IPS-20b (cell line): ENCODE results near the gene NBEAL2.

ENCODE experiments used
- H3K27ac ChIP-seq: one replicate; pipeline ENCODE4 v1.5.1; 2013; ENCODE audit warnings: low read length
- H3K27me3 ChIP-seq: 2 replicates; pipeline ENCODE4 v1.6.1; 2013; ENCODE audit warnings: mild to moderate bottlenecking, low read length, inconsistent platforms; ENCODE audit not compliant: insufficient read depth
- H3K36me3 ChIP-seq: 2 replicates; pipeline ENCODE4 v1.6.1; 2013; ENCODE audit warnings: low read depth, mild to moderate bottlenecking, inconsistent platforms, low read length, moderate library complexity; ENCODE audit not compliant: insufficient read depth
- H3K4me1 ChIP-seq: 2 replicates; pipeline ENCODE4 v1.6.1; 2013; ENCODE audit warnings: mild to moderate bottlenecking, control low read depth, inconsistent platforms, low read length, moderate library complexity; ENCODE audit not compliant: insufficient read depth
- H3K4me3 ChIP-seq: 2 replicates; pipeline ENCODE4 v1.5.1; 2013; ENCODE audit warnings: mild to moderate bottlenecking, low read length, inconsistent platforms
- H3K9ac ChIP-seq: 2 replicates; pipeline ENCODE4 v1.6.1; 2013; ENCODE audit warnings: low read depth, mild to moderate bottlenecking, inconsistent platforms, low read length, moderate library complexity
- H3K9me3 ChIP-seq: 2 replicates; pipeline ENCODE4 v1.6.1; 2013; ENCODE audit warnings: mild to moderate bottlenecking, low read depth, low read length, inconsistent platforms; ENCODE audit not compliant: insufficient read depth

Gene NBEAL2

GRCh38 chr3:46971151-46971550, 8.3 kb upstream of the NBEAL2 start:
- H3K27me3 ChIP-seq: no peaks in the 10 kb centered on the region
- no peak overlapping the region for H3K4me3 ChIP-seq
- 0 out of 2 replicates have a peak, but pooled peaks cover 2% of the 10 kb centered on the region for H3K4me1 ChIP-seq
- H3K36me3 ChIP-seq: peaks cover 15% of the 10 kb centered on the region; the same call in 1 of the 2 replicates
- no peak overlapping the region for H3K27ac ChIP-seq
- no peaks in the 10 kb centered on the region for H3K9me3 ChIP-seq
- H3K9ac ChIP-seq: no peak overlapping the region

DNA sequence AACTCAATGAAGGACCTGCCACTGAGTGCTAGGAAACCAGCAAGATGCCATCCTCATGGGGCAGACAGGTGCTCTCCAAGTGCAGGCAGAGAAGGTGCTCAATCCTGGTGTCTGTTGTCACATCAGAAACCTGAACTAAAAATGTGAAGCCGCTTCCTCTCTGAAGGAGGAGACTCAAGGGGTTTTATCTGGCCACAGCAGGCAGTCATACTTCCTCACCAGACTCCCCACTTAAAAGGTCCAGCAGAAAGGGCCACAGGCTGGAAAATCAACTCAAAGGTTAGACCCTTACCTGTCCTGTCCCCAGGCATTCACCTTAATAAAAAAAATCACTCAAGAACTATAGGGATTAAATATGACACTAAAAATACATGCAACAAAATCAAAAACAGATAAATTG, 7.7 kb upstream of the NBEAL2 start:
- 0 out of 2 replicates have a peak, but pooled peaks cover 2% of the 10 kb centered on the region for H3K4me1 ChIP-seq
- no peaks in the 10 kb centered on the region for H3K9me3 ChIP-seq
- no peak overlapping the region for H3K9ac ChIP-seq
- H3K36me3 ChIP-seq: peaks cover 15% of the 10 kb centered on the region; the same call in 1 of the 2 replicates
- H3K27ac ChIP-seq: no peak overlapping the region
- no peak overlapping the region for H3K4me3 ChIP-seq
- H3K27me3 ChIP-seq: no peaks in the 10 kb centered on the region

DNA sequence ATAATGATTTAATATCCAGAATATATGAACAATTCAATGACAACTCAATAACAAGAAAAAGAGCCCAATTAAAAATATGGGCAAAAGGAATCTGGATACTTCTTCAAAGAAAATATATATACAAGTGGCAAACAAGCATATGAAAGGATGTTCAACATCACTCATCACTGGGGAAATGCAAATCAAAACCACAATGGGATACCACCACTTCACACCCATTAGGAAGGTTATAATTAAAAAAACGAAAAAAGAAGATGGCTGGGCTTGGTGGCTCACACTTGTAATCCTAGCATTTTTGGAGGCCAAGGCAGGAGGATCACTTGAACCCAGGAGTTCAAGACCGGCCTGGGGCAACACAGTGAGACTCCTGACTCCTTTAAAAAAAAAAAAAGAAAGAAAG, 7.1 kb upstream of the NBEAL2 start:
- H3K27ac ChIP-seq: no peak overlapping the region
- H3K27me3 ChIP-seq: no peaks in the 10 kb centered on the region
- no peaks in the 10 kb centered on the region for H3K9me3 ChIP-seq
- H3K4me1 ChIP-seq: 0 out of 2 replicates have a peak, but pooled peaks cover 2% of the 10 kb centered on the region
- no peak overlapping the region for H3K4me3 ChIP-seq
- H3K36me3 ChIP-seq: peaks cover 15% of the 10 kb centered on the region; the same call in 1 of the 2 replicates
- H3K9ac ChIP-seq: no peak overlapping the region

DNA sequence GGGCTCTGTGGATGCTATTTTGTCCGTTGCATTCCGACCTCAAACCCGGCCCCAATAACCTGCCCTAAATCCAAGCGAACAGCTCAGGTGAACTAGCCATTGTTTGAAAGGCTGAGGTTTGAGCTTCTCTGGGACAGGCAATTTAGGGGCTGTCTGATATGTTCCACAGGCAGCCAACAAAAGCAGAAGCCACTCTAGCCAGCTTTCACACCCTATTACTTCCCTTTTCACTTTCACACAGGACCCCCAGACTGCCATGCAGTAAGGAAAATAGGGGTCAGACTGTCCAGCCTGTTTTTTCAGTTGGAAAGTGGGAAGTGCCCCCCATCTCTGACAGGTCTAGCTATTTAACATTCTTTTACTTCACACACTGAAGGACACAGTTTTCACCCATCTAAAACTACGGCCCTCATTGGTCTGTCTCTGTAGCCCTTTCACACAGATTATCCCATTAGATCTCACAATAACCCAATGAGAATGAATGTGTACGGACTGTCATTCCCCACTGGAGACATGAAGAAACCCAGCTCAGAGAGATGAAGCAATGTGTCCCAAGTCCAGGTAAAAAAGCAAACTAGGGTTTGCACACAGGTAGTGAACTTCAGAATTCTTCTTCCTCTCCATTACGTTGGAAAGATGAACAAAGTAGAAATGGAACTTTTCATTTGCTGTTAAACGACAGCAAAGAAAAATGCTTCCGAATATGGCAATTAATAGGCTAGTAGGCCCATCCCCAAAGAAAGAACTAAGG, 4.9 kb upstream of the NBEAL2 start:
- no peak overlapping the region for H3K4me3 ChIP-seq
- peaks cover 15% of the 10 kb centered on the region; the same call in 1 of the 2 replicates for H3K36me3 ChIP-seq
- no peaks in the 10 kb centered on the region for H3K9me3 ChIP-seq
- H3K27me3 ChIP-seq: no peaks in the 10 kb centered on the region
- H3K9ac ChIP-seq: no peak overlapping the region
- no peak overlapping the region for H3K27ac ChIP-seq
- H3K4me1 ChIP-seq: 0 out of 2 replicates have a peak, but pooled peaks cover 2% of the 10 kb centered on the region

- 0 out of 2 replicates have a peak, but pooled peaks cover 7% of the 10 kb centered on the region for H3K4me1 ChIP-seq
- peak within 1 kb of the TSS; percentile 97 for H3K9ac ChIP-seq
- peaks cover 5% of the 10 kb centered on the region; the same call in 1 of the 2 replicates for H3K36me3 ChIP-seq
- H3K27ac ChIP-seq: peak within 1 kb of the TSS; percentile 98
- H3K27me3 ChIP-seq: peaks cover 5% of the 10 kb centered on the region; the same call in 1 of the 2 replicates
- H3K4me3 ChIP-seq: peak within 1 kb of the TSS; percentile 99
- H3K9me3 ChIP-seq: no peaks in the 10 kb centered on the region
Measured at GRCh38 chr3:46976326-46977190, 2.9 kb upstream of the NBEAL2 start, which contains the start of gene CCDC12. CCDC12 (minus strand) TSS chr3:46976745; CDS start chr3:46976732, 13 bp downstream.

DNA sequence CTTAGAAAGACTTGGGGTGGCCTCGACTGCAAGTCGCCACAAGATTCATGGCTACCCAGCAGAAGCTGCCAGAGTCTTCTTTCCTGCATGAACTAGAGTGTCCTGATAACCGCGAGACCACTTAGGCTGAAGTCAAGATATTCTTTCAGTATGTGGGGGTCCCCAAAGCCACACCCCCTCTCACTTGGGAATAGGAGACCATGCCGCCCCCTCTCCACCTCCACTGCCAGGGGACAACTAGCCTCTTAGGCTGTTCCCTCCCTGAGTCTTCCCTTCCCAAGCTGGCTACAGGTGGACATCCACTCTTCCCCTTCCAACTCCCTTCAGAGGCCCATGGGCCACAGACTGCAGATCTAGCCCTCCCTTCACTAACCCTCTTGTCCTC, 1.7 kb upstream of the NBEAL2 start:
- Histone ChIP-seq H3K9ac (no peak overlapping the region), H3K27me3 (peaks cover 5% of the 10 kb centered on the region; the same call in 1 of the 2 replicates), H3K4me3 (no peak overlapping the region), H3K36me3 (peaks cover 5% of the 10 kb centered on the region; the same call in 1 of the 2 replicates), H3K4me1 (0 out of 2 replicates have a peak, but pooled peaks cover 7% of the 10 kb centered on the region), H3K27ac (no peak overlapping the region), H3K9me3 (no peaks in the 10 kb centered on the region)

DNA sequence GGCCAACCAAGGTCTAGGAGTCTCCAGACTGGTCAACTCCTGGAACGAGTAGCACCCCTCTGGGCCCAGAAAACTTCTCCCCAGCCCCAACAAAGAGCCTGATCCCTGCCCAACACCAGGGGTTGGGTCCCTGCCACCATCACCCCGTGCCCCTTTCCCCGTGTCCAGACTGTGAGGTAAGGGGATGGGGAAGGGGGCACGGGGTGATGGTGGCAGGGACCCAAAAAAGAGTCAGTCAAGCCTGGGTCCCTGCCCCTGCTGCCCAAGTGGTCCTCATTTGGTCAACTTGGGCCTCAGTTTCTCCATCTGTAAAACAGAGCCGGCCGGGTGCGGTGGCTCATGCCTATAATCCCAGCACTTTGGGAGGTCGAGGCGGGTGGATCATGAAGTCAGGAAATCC, 1.1 kb upstream of the NBEAL2 start:
- no peaks in the 10 kb centered on the region for H3K9me3 ChIP-seq
- peaks cover 5% of the 10 kb centered on the region; the same call in 1 of the 2 replicates for H3K36me3 ChIP-seq
- H3K27ac ChIP-seq: no peak overlapping the region
- 0 out of 2 replicates have a peak, but pooled peaks cover 7% of the 10 kb centered on the region for H3K4me1 ChIP-seq
- H3K9ac ChIP-seq: no peak overlapping the region; the same call in 1 of the 2 replicates
- peak overlapping the region; percentile 84; the same call in 1 of the 2 replicates for H3K4me3 ChIP-seq
- peaks cover 5% of the 10 kb centered on the region; the same call in 1 of the 2 replicates for H3K27me3 ChIP-seq

GRCh38 chr3:46979958-46980497, 562 bp downstream of the NBEAL2 start:
- H3K4me1 ChIP-seq: 0 out of 2 replicates have a peak, but pooled peaks cover 7% of the 10 kb centered on the region

GRCh38 chr3:46981932-46982471, 2.5 kb downstream of the NBEAL2 start:
- no peaks in the 10 kb centered on the region for H3K36me3 ChIP-seq
- H3K27ac ChIP-seq: no peak overlapping the region
- H3K9ac ChIP-seq: no peak overlapping the region
- H3K27me3 ChIP-seq: peaks cover 5% of the 10 kb centered on the region; the same call in 1 of the 2 replicates
- H3K4me3 ChIP-seq: peak overlapping the region; percentile 22; the same call in 1 of the 2 replicates
- H3K9me3 ChIP-seq: no peaks in the 10 kb centered on the region
- peaks cover 7% of the 10 kb centered on the region; the same call in 1 of the 2 replicates for H3K4me1 ChIP-seq

More at GRCh38 chr3:46979958-46980497, 562 bp downstream of the NBEAL2 start:
- Histone ChIP-seq H3K4me3 (peak overlapping the region; percentile 84), H3K36me3 (no peaks in the 10 kb centered on the region), H3K27ac (no peak overlapping the region), H3K27me3 (peaks cover 5% of the 10 kb centered on the region; the same call in 1 of the 2 replicates), H3K9me3 (no peaks in the 10 kb centered on the region), H3K9ac (peak overlapping the region; percentile 73; the same call in 1 of the 2 replicates)

- Histone ChIP-seq H3K27me3 (peaks cover 5% of the 10 kb centered on the region; the same call in 1 of the 2 replicates), H3K4me1 (peaks cover 13% of the 10 kb centered on the region; the same call in 1 of the 2 replicates), H3K36me3 (no peaks in the 10 kb centered on the region), H3K9ac (no peak overlapping the region), H3K9me3 (no peaks in the 10 kb centered on the region), H3K4me3 (no peak overlapping the region), H3K27ac (no peak overlapping the region)
Measured at GRCh38 chr3:46982546-46982945, 3.1 kb downstream of the NBEAL2 start.
